WERI-Rb-1 (cell line): ENCODE measurements around the gene PITPNC1.
"Not testable (repeated sequence)": the region's sequence is repeated elsewhere in the genome, so short reads cannot be mapped to it uniquely, and the experiment has no call there.

Experiments used
- DNase-seq: peaks from one replicate; pipeline ENCODE4 v3.0.0-alpha.2; 2020
- H3K27ac ChIP-seq: fragments of 250-450 bp; sonication (Bioruptor Pico); 2 replicates; pipeline ENCODE4 v1.5.1; 2020; ENCODE audit warnings: mild to moderate bottlenecking, moderate library complexity
- H3K27me3 ChIP-seq: fragments of 250-450 bp; sonication (Bioruptor Pico); 2 replicates; pipeline ENCODE4 v1.5.1; 2021; ENCODE audit warnings: mild to moderate bottlenecking, low read depth, moderate library complexity; ENCODE audit not compliant: insufficient read depth, severe bottlenecking
- H3K36me3 ChIP-seq: fragments of 250-450 bp; sonication (Bioruptor Pico); 2 replicates; pipeline ENCODE4 v1.5.1; 2020; ENCODE audit warnings: mild to moderate bottlenecking, moderate library complexity
- H3K4me3 ChIP-seq: 2 replicates; pipeline ENCODE4 v1.5.1; 2011; ENCODE audit warnings: low read depth, mild to moderate bottlenecking, control low read depth, low read length
- H3K9me3 ChIP-seq: fragments of 250-450 bp; sonication (Bioruptor Pico); 2 replicates; pipeline ENCODE4 v1.5.1; 2021; ENCODE audit warnings: mild to moderate bottlenecking, moderate library complexity; ENCODE audit not compliant: severe bottlenecking
- TF ChIP-seq, protein P1 (sequence below): IDR thresholded peaks from 2 replicates; pipeline ENCODE4 v1.5.1; 2011; ENCODE audit warnings: low read depth, mild to moderate bottlenecking, control low read depth, inconsistent platforms, low read length

Gene PITPNC1

DNA sequence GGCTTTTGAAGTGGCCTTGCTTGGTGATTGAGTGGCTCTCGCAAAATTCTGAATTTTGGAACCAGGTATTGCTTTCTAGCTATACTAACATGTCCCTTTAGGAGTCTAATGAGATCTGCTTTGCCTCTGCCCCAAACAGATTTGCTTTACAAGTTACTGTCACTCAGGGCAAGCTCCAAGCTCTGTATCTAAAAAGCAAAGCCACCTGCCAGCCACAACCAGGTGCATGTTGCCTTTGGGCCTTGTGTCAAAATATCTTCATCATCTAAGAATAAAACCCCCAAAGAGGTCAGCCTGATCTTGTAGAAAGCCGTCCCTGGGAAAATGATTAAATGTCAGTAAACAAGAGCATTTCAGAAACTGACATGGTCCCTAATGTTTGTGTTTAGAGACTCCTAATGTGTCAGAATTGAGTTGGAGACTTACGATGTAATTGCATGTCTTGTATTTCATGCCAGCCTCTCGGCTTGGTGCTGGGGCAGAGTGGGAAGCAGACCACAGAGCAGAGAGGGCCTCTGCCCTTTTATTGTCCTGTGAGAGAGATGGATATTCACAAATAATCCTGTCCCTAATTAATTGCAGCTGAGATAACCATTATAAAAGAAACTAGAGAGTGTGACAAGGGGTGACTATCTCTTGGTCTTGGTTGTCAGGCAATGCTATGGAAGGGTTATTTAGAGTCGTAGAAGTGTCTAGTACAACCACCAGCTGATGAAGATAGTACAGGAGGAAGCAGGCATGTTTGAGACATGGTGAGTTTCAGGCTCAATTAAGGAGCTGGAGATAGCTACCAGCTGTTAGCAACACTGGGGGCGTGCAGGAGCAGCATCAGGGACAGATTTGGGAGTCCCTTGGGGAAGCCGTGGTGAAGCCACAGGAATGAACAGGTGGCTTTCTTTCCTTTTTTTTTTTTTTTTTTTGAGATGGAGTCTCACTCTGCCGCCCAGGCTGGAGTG lies 90.7 kb downstream of the PITPNC1 start:
- TF ChIP-seq, protein P1, sequence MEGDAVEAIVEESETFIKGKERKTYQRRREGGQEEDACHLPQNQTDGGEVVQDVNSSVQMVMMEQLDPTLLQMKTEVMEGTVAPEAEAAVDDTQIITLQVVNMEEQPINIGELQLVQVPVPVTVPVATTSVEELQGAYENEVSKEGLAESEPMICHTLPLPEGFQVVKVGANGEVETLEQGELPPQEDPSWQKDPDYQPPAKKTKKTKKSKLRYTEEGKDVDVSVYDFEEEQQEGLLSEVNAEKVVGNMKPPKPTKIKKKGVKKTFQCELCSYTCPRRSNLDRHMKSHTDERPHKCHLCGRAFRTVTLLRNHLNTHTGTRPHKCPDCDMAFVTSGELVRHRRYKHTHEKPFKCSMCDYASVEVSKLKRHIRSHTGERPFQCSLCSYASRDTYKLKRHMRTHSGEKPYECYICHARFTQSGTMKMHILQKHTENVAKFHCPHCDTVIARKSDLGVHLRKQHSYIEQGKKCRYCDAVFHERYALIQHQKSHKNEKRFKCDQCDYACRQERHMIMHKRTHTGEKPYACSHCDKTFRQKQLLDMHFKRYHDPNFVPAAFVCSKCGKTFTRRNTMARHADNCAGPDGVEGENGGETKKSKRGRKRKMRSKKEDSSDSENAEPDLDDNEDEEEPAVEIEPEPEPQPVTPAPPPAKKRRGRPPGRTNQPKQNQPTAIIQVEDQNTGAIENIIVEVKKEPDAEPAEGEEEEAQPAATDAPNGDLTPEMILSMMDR, result no peak
- H3K27me3 ChIP-seq, result no peaks in the 10 kb centered on the region
- H3K4me3 ChIP-seq, result no peak overlapping the region
- no peaks in the 10 kb centered on the region for H3K9me3 ChIP-seq
- H3K27ac ChIP-seq, result no peak overlapping the region
- no peak for DNase-seq
- no peaks in the 10 kb centered on the region for H3K36me3 ChIP-seq

DNA sequence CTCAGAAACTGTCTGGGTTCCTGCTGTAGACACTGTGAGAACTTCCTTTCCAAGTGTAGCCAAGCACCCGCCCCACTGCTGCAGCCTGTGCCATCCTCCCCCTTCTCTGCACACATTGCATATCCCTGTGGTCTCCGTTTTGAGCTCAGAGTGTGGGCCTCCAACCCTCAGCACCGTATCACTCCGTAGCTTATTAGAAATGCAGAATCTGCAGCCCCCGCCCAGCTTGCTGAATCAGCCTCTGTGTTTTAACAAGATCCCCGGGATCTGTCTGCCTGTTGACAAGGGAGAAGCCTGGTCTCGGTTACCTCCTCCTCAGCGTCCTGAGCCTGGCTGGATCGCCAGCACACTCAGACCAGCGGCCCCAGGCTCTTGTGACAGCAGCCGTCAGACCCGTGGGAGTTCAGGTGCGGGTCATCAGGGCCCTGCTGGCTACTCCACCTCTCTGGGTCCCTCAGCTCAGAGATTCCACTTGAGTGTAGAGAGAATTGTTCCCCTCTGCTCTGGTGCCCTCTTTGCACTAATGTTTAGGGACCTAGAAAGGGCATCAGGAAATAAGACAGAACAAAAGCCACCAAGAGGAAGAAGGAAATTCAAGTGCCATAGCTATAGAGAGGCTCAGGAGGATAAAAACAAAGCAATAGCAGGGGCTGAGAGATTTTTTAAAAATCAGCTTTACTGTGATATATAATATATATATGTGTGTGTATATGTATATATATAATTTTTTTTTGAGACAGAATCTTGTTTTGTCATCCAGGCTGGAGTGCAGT lies 92.3 kb downstream of the PITPNC1 start:
- Histone ChIP-seq H3K9me3 (no peaks in the 10 kb centered on the region), H3K4me3 (no peak overlapping the region), H3K36me3 (no peaks in the 10 kb centered on the region), H3K27ac (no peak overlapping the region), H3K27me3 (no peaks in the 10 kb centered on the region)
- TF ChIP-seq, protein P1, result no peak
- DNase-seq, result no peak

DNA sequence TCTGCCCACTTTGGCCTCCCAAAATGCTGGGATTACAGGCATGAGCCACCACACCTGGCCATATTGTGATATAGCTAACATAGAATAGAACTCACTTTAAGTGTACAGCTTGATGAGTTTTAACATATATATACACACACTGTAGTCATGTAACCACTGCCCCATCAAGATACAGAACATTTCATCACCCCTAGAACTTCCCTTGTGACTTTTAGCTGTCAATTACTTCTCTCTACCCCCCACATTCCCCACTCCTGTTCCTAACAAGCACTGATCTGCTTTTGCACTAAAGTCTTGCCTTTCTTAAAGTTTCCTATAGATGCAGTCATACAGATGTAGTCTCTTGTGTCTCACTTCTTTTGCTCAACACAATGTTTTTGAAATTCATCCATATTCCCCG lies 93.1 kb downstream of the PITPNC1 start:
- Histone ChIP-seq H3K9me3 (no peaks in the 10 kb centered on the region), H3K4me3 (no peak overlapping the region), H3K36me3 (no peaks in the 10 kb centered on the region), H3K27ac (no peak overlapping the region), H3K27me3 (no peaks in the 10 kb centered on the region)
- TF ChIP-seq, protein P1, result no peak
- DNase-seq, result no peak

DNA sequence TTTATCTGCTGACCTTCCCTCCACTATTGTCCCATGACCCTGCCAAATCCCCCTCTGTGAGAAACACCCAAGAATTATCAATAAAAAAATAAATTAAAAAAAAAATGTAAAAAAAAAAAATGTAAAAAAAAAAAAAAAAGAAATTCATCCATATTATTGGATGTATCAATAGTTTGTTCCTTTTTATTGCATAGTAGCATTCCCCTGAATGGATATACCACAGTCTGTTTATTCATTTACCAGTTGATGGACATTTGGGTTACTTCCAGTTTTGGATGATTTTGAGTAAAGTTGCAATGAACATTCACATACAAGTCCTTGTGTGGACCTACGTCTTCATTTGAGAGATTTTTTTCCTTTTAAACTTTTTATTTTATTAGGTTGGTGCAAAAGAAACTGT lies 94.0 kb downstream of the PITPNC1 start:
- Histone ChIP-seq H3K27me3 (no peaks in the 10 kb centered on the region), H3K9me3 (no peaks in the 10 kb centered on the region), H3K4me3 (no peak overlapping the region), H3K36me3 (no peaks in the 10 kb centered on the region), H3K27ac (no peak overlapping the region)
- TF ChIP-seq, protein P1, result no peak
- no peak for DNase-seq

DNA sequence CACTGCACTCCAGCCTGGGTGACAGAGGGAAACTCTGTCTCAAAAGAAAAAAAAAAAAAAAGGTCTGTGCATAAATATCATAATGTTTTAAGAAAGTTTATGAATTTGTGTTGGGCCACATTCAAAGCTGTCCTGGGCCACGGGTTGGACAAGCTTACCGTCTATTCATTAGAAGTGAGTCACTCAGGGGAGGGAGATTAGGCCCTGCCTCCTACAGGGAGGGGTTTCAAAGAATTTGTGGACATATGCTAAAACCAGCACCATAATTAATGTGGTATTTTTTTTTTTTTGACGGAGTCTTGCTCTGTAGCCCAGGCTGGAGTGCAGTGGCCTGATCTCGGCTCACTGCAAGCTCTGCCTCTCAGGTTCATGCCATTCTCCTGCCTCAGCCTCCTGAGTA lies 95.5 kb downstream of the PITPNC1 start:
- H3K27ac ChIP-seq, H3K27me3 ChIP-seq, H3K4me3 ChIP-seq, H3K36me3 ChIP-seq, H3K9me3 ChIP-seq, DNase-seq: not testable (repeated sequence)

DNA sequence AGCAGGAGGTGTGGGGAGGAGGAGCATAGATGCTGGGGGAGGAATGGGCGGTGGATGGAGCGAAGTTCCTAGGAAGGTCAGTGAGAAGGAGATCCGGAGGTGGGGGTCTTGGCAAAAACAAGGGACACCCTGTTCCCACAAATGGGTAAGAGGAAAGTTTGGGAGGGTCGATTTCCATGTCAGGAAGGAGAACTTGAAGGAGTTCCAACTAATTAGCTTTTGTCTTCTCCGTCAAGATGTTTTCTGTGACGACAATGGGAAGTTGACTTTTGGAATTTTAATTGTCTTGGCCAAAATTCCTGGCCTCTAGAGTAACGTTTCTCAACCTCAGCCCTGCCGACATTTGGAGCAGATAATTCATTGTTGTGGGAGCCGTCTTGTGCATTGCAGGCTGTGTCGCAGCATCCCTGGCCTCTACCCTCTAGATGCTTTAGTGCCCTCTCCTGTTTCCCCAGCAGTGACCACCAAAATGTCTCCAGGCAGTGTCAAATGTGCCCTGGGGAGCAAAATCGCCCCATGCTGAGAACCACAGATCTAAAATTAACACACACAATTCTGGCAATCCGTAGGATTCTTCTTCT lies 97.1 kb downstream of the PITPNC1 start:
- no peaks in the 10 kb centered on the region for H3K27me3 ChIP-seq
- H3K4me3 ChIP-seq, result no peak overlapping the region
- TF ChIP-seq, protein P1, result no peak
- H3K36me3 ChIP-seq, result no peaks in the 10 kb centered on the region
- H3K9me3 ChIP-seq, result no peaks in the 10 kb centered on the region
- no peak overlapping the region for H3K27ac ChIP-seq
- no peak for DNase-seq
